Gastrocnemius medialis (tissue), 4 donors: ENCODE data around the gene BCL2.

Experiments
- POLR2A ChIP-seq, 2 donors: fragments of 450-650 bp; IDR thresholded peaks; one replicate each; pipeline ENCODE4 v1.6.1; 2017; ENCODE audit warnings: antibody characterized with exemption in 2 of 2, mild to moderate bottlenecking in 2 of 2, moderate library complexity in 2 of 2
- TF ChIP-seq, protein P1 (sequence below), 5 experiments: fragments of 450-650 bp in 3 of 5; fragments of 200-600 bp in 2 of 5; sonication (generic) in 2 of 5; IDR thresholded peaks in 4 of 5; conservative IDR thresholded peaks in 1 of 5; 1 replicate in 4 of 5; 2 replicates in 1 of 5; pipeline ENCODE4 v1.5.1; 2016 to 2019; ENCODE audit warnings: antibody characterized with exemption in 5 of 5, mild to moderate bottlenecking in 3 of 5, moderate library complexity in 3 of 5

DNA sequence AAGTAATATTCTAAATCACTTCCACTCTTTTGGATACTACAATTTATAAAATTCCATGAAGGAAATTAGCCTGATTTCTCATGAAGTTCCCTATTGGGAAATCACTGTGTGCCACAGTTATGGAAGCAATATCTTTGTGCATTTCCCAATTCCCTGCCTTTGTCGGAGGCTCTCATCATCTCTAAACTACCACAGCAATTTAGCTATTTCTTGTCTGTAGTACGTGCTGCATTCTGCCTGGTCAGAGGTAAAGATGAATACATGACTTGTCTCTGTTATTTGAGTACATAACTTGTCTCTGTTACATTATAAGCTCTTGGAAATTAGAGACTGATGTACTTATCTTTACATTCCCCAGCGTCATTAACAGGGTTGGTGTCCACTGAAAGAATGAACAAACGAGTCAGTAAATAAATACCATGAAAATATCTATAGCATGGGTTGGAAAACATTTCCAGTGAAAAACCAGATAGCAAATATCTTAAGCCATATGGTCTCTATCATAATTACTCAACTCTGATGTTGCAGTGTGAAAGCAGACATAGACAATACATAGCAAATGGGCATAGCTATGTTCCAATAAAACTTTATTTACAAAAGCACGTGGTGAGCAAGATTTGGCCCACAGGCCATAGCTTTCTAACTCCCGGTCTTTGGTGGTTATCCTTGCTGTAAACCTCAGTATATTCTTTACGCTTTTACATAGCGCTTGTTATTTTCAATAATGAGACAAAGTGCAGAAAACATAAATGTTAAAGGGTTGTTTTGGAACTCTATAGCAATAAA lies 78.8 kb downstream of the BCL2 start:
- TF ChIP-seq, protein P1, sequence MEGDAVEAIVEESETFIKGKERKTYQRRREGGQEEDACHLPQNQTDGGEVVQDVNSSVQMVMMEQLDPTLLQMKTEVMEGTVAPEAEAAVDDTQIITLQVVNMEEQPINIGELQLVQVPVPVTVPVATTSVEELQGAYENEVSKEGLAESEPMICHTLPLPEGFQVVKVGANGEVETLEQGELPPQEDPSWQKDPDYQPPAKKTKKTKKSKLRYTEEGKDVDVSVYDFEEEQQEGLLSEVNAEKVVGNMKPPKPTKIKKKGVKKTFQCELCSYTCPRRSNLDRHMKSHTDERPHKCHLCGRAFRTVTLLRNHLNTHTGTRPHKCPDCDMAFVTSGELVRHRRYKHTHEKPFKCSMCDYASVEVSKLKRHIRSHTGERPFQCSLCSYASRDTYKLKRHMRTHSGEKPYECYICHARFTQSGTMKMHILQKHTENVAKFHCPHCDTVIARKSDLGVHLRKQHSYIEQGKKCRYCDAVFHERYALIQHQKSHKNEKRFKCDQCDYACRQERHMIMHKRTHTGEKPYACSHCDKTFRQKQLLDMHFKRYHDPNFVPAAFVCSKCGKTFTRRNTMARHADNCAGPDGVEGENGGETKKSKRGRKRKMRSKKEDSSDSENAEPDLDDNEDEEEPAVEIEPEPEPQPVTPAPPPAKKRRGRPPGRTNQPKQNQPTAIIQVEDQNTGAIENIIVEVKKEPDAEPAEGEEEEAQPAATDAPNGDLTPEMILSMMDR (IDR thresholded peaks at IDR 0.05 in 4 of 5, conservative IDR thresholded peaks at IDR 0.05 in 1 of 5): no peak
- no peak for TF ChIP-seq POLR2A (IDR thresholded peaks at IDR 0.05)
